Measurements from ENCODE around the gene GTPBP6.
"Not testable (repeated sequence)": the region's sequence is repeated elsewhere in the genome, so short reads cannot be mapped to it uniquely, and the experiment has no call there.

GTPBP6 gene

GRCh38 chrX:264006-264405 is 54.6 kb downstream of the GTPBP6 start:
- 93% methylated on average over 16 of the region's 16 CpGs for WGBS
- not testable (repeated sequence) for DNase-seq; H3K9ac ChIP-seq (ENCODE audit: low read length); H2AK5ac ChIP-seq (ENCODE audit: low read length, severe bottlenecking); H3K4me3 ChIP-seq (ENCODE audit: insufficient read depth in 1 of 2, low read depth in 1 of 2, low read length in 2 of 2); H3K79me1 ChIP-seq (replicated peaks; ENCODE audit: low read length, poor library complexity, severe bottlenecking); H3K4me2 ChIP-seq (ENCODE audit: low read length, poor library complexity, severe bottlenecking); H2BK15ac ChIP-seq (ENCODE audit: low read depth, poor library complexity, severe bottlenecking); H2AFZ ChIP-seq (ENCODE audit: low read depth, low read length); H3K18ac ChIP-seq (ENCODE audit: low read depth in 1 of 2, low read length in 2 of 2); H3K23ac ChIP-seq (ENCODE audit: low read length in 2 of 2); H2BK5ac ChIP-seq (ENCODE audit: low read depth, low read length, poor library complexity, severe bottlenecking); H3K27ac ChIP-seq (ENCODE audit: low read length, poor library complexity, severe bottlenecking); H3K27me3 ChIP-seq (ENCODE audit: control insufficient read depth in 1 of 2, insufficient read depth in 1 of 2, low read length in 2 of 2); H3K4me1 ChIP-seq (ENCODE audit: control insufficient read depth, insufficient read depth, low read depth, low read length); H3K14ac ChIP-seq (ENCODE audit: low read length in 2 of 2); H4K8ac ChIP-seq (ENCODE audit: low read length); H2BK12ac ChIP-seq (ENCODE audit: low read length in 2 of 2); H3K9me3 ChIP-seq (ENCODE audit: control insufficient read depth, low read length); H3K36me3 ChIP-seq (ENCODE audit: control insufficient read depth in 1 of 2, insufficient read depth in 2 of 2, low read depth in 1 of 2, low read length in 2 of 2)
- Histone ChIP-seq H2BK120ac (ENCODE audit: low read depth, low read length) (peak overlapping the region; percentile 73), H4K91ac (ENCODE audit: low read length) (peak overlapping the region; percentile 61), H3K4ac (ENCODE audit: low read depth in 1 of 2, low read length in 2 of 2) (peak overlapping the region in 1 of 2 experiments; percentile 69)

GRCh38 chrX:262381-262909 is 56.2 kb downstream of the GTPBP6 start:
- H4K8ac ChIP-seq (ENCODE audit: low read length) = peak overlapping the region; percentile 36
- no peak overlapping the region for H4K91ac ChIP-seq (ENCODE audit: low read length)
- WGBS = 90% methylated on average over 12 of the region's 13 CpGs
- peaks cover 0 to 3% of the 10 kb centered on the region in 2 experiments for H3K27me3 ChIP-seq (ENCODE audit: control insufficient read depth in 1 of 2, insufficient read depth in 1 of 2, low read length in 2 of 2)
- no peak overlapping the region for H3K23ac ChIP-seq (ENCODE audit: low read length in 2 of 2)
- H3K14ac ChIP-seq (ENCODE audit: low read length in 2 of 2) = no peak overlapping the region
- no peaks in the 10 kb centered on the region for H3K79me1 ChIP-seq (replicated peaks; ENCODE audit: low read length, poor library complexity, severe bottlenecking)
- no peak overlapping the region for H3K9ac ChIP-seq (ENCODE audit: low read length)
- peak overlapping the region in 1 of 2 experiments; percentile 67 for H3K4ac ChIP-seq (ENCODE audit: low read depth in 1 of 2, low read length in 2 of 2)
- H2BK5ac ChIP-seq (ENCODE audit: low read depth, low read length, poor library complexity, severe bottlenecking) = no peak overlapping the region
- peaks cover 4% of the 10 kb centered on the region for H3K4me1 ChIP-seq (ENCODE audit: control insufficient read depth, insufficient read depth, low read depth, low read length)
- H2AK5ac ChIP-seq (ENCODE audit: low read length, severe bottlenecking) = no peak overlapping the region
- no peak overlapping the region for H3K4me2 ChIP-seq (ENCODE audit: low read length, poor library complexity, severe bottlenecking)
- H2BK15ac ChIP-seq (ENCODE audit: low read depth, poor library complexity, severe bottlenecking) = no peak overlapping the region
- no peak overlapping the region for H3K4me3 ChIP-seq (ENCODE audit: insufficient read depth in 1 of 2, low read depth in 1 of 2, low read length in 2 of 2)
- H3K9me3 ChIP-seq (ENCODE audit: control insufficient read depth, low read length) = no peaks in the 10 kb centered on the region
- DNase-seq = no peak
- peak overlapping the region; percentile 64 for H2BK120ac ChIP-seq (ENCODE audit: low read depth, low read length)
- peak overlapping the region in 1 of 2 experiments; percentile 34 for H3K18ac ChIP-seq (ENCODE audit: low read depth in 1 of 2, low read length in 2 of 2)
- H2AFZ ChIP-seq (ENCODE audit: low read depth, low read length) = no peak overlapping the region
- no peaks in the 10 kb centered on the region for H3K36me3 ChIP-seq (ENCODE audit: control insufficient read depth in 1 of 2, insufficient read depth in 2 of 2, low read depth in 1 of 2, low read length in 2 of 2)
- no peak overlapping the region for H3K27ac ChIP-seq (ENCODE audit: low read length, poor library complexity, severe bottlenecking)
- H2BK12ac ChIP-seq (ENCODE audit: low read length in 2 of 2) = peak overlapping the region; percentile 21 to 77

DNA sequence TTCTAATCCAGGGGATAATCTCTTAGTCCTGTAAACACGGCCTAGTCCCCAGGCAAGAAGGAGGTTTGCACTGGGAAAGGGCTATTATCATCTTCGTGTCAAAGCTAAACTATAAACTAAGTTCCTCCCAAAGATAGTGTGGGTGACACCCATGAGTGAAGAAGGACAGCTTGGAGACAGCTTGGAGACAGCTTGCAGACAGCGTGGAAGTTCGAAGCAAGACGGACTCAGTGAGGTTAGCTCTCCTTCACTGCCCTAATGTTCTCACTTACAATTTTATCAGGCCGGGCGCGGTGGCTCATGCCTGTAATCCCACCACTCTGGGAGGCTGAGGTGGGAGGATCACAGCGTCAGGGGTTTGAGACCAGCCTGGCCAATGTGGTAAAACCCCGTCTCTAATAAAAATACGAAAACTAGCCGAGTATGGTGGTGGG is 56.7 kb downstream of the GTPBP6 start:
- no peak overlapping the region for H3K4me2 ChIP-seq (ENCODE audit: low read length, poor library complexity, severe bottlenecking)
- no peak overlapping the region for H2BK12ac ChIP-seq (ENCODE audit: low read length in 2 of 2)
- H3K9me3 ChIP-seq (ENCODE audit: control insufficient read depth, low read length) = no peaks in the 10 kb centered on the region

DNA sequence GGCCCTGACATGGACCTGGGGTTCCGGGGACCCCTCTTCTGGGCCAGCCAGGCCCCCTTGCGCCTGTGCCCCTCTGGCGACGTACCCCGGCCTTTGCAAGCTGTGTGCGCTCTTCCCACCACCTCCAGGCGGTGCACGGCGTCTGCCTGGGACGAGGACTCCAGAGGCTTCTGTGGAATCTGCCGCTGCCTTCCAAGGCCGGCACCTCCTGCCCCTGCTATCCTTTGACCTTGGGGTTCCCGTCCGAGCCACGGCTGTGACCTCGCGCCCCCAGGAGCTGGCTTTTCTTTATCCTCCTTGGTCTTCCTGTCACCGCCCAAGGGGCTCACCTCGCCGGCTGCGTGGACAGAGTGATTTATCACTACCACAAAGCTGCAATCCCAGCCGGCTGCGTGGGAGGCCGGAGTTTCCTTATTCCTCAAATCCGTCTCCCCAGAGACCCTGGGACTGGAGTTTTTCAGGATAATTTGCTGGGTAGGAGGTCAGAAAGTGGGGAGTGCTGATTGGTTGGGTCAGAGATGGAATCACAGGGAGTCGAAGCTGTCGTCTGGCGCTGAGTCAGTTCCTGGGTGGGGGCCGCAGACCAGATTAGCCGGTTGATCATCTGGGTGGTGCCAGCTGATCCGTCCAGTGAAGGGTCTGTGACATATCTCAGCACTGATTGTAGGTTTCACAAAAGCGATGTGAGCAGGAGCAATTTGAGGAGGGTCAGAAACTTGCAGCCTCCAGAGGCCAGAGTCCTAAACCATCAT is 57.3 kb downstream of the GTPBP6 start:
- Histone ChIP-seq H3K27me3 (ENCODE audit: control insufficient read depth in 1 of 2, insufficient read depth in 1 of 2, low read length in 2 of 2) (peaks cover 0 to 3% of the 10 kb centered on the region in 2 experiments), H3K36me3 (ENCODE audit: control insufficient read depth in 1 of 2, insufficient read depth in 2 of 2, low read depth in 1 of 2, low read length in 2 of 2) (no peaks in the 10 kb centered on the region), H2BK12ac (ENCODE audit: low read length in 2 of 2) (peak overlapping the region in 1 of 2 experiments; percentile 4), H3K27ac (ENCODE audit: low read length, poor library complexity, severe bottlenecking) (no peak overlapping the region), H2AK5ac (ENCODE audit: low read length, severe bottlenecking) (no peak overlapping the region), H2BK120ac (ENCODE audit: low read depth, low read length) (peak overlapping the region; percentile 43), H3K18ac (ENCODE audit: low read depth in 1 of 2, low read length in 2 of 2) (peak overlapping the region; percentile 34 to 92), H3K4me2 (ENCODE audit: low read length, poor library complexity, severe bottlenecking) (no peak overlapping the region), H2BK15ac (ENCODE audit: low read depth, poor library complexity, severe bottlenecking) (no peak overlapping the region), H3K79me1 (replicated peaks; ENCODE audit: low read length, poor library complexity, severe bottlenecking) (no peaks in the 10 kb centered on the region), H3K23ac (ENCODE audit: low read length in 2 of 2) (no peak overlapping the region), H3K4me1 (ENCODE audit: control insufficient read depth, insufficient read depth, low read depth, low read length) (peaks cover 4% of the 10 kb centered on the region), H2BK5ac (ENCODE audit: low read depth, low read length, poor library complexity, severe bottlenecking) (no peak overlapping the region), H3K9ac (ENCODE audit: low read length) (peak overlapping the region; percentile 6), H3K4ac (ENCODE audit: low read depth in 1 of 2, low read length in 2 of 2) (peak overlapping the region; percentile 3 to 46), H3K14ac (ENCODE audit: low read length in 2 of 2) (peak overlapping the region in 1 of 2 experiments; percentile 5), H4K91ac (ENCODE audit: low read length) (peak overlapping the region; percentile 86), H3K4me3 (ENCODE audit: insufficient read depth in 1 of 2, low read depth in 1 of 2, low read length in 2 of 2) (peak overlapping the region in 1 of 2 experiments; percentile 23), H2AFZ (ENCODE audit: low read depth, low read length) (no peak overlapping the region), H4K8ac (ENCODE audit: low read length) (peak overlapping the region; percentile 81), H3K9me3 (ENCODE audit: control insufficient read depth, low read length) (no peaks in the 10 kb centered on the region)
- DNase-seq = peak; percentile 71
- WGBS = 27% methylated on average over 31 of the region's 32 CpGs

More for the DNA sequence above, 56.7 kb downstream of the GTPBP6 start:
- 52% methylated on average over 11 of the region's 12 CpGs for WGBS
- Histone ChIP-seq H4K8ac (ENCODE audit: low read length) (peak overlapping the region; percentile 36), H2AFZ (ENCODE audit: low read depth, low read length) (no peak overlapping the region), H3K23ac (ENCODE audit: low read length in 2 of 2) (no peak overlapping the region), H3K4me1 (ENCODE audit: control insufficient read depth, insufficient read depth, low read depth, low read length) (peaks cover 4% of the 10 kb centered on the region), H3K36me3 (ENCODE audit: control insufficient read depth in 1 of 2, insufficient read depth in 2 of 2, low read depth in 1 of 2, low read length in 2 of 2) (no peaks in the 10 kb centered on the region), H3K4ac (ENCODE audit: low read depth in 1 of 2, low read length in 2 of 2) (no peak overlapping the region), H3K4me3 (ENCODE audit: insufficient read depth in 1 of 2, low read depth in 1 of 2, low read length in 2 of 2) (no peak overlapping the region), H3K9ac (ENCODE audit: low read length) (no peak overlapping the region), H3K27ac (ENCODE audit: low read length, poor library complexity, severe bottlenecking) (no peak overlapping the region), H3K27me3 (ENCODE audit: control insufficient read depth in 1 of 2, insufficient read depth in 1 of 2, low read length in 2 of 2) (peaks cover 0 to 3% of the 10 kb centered on the region in 2 experiments), H4K91ac (ENCODE audit: low read length) (no peak overlapping the region), H2BK15ac (ENCODE audit: low read depth, poor library complexity, severe bottlenecking) (no peak overlapping the region), H2AK5ac (ENCODE audit: low read length, severe bottlenecking) (no peak overlapping the region), H2BK5ac (ENCODE audit: low read depth, low read length, poor library complexity, severe bottlenecking) (no peak overlapping the region), H3K79me1 (replicated peaks; ENCODE audit: low read length, poor library complexity, severe bottlenecking) (no peaks in the 10 kb centered on the region), H3K14ac (ENCODE audit: low read length in 2 of 2) (no peak overlapping the region), H2BK120ac (ENCODE audit: low read depth, low read length) (no peak overlapping the region), H3K18ac (ENCODE audit: low read depth in 1 of 2, low read length in 2 of 2) (peak overlapping the region in 1 of 2 experiments; percentile 92)
- DNase-seq = peak; percentile 45

All from mesenchymal stem cell (in vitro differentiated cells and primary cell).